SJCRH30 (cell line): ENCODE measurements around the gene CYBA. TPM values are rescaled to one million over a fixed set of nuclear protein-coding genes. Genes with fewer than 3 reads are reported as not detected.

ENCODE experiments used
- DNase-seq, 2 experiments: peaks; one replicate each; pipeline ENCODE4 v3.0.0-alpha.2; 2015 to 2020
- H3K27ac ChIP-seq: fragments of 250-450 bp; sonication (Bioruptor Pico); 2 replicates; pipeline ENCODE4 v1.5.1; 2020; ENCODE audit warnings: mild to moderate bottlenecking, moderate library complexity
- H3K27me3 ChIP-seq: fragments of 250-450 bp; sonication (Bioruptor Pico); 2 replicates; pipeline ENCODE4 v1.5.1; 2020; ENCODE audit warnings: mild to moderate bottlenecking, moderate library complexity
- H3K36me3 ChIP-seq: fragments of 250-450 bp; sonication (Bioruptor Pico); 2 replicates; pipeline ENCODE4 v1.5.1; 2020; ENCODE audit warnings: mild to moderate bottlenecking, moderate library complexity
- H3K4me1 ChIP-seq: fragments of 250-450 bp; sonication (Bioruptor Pico); 2 replicates; pipeline ENCODE4 v1.5.1; 2020; ENCODE audit warnings: mild to moderate bottlenecking, moderate library complexity
- H3K4me3 ChIP-seq: fragments of 250-450 bp; sonication (Bioruptor Pico); 2 replicates; pipeline ENCODE4 v1.5.1; 2020; ENCODE audit warnings: mild to moderate bottlenecking, moderate library complexity
- H3K9me3 ChIP-seq: fragments of 250-450 bp; sonication (Bioruptor Pico); replicated peaks from 2 replicates; pipeline ENCODE4 v1.5.1; 2020; ENCODE audit warnings: mild to moderate bottlenecking, moderate library complexity
- total RNA-seq: library from RNA; depleted of rRNA; stranded (reverse); fragments of >200 nt; shearing (Covaris generic); gene quantifications from 2 replicates; pipeline ENCODE4 v1.2.3, GENCODE V29; 2014

The CYBA gene
- total RNA-seq, 1 experiment from 2014 or later = 0.24 TPM

- Histone ChIP-seq H3K27ac (no peak overlapping the region), H3K9me3 (no peaks in the 10 kb centered on the region), H3K4me1 (peaks cover 22% of the 10 kb centered on the region), H3K27me3 (no peaks in the 10 kb centered on the region), H3K4me3 (no peak overlapping the region), H3K36me3 (no peaks in the 10 kb centered on the region)
- DNase-seq = no peak
These were observed 40.4 kb upstream of the CYBA start for GRCh38 chr16:88691129-88691813.

GRCh38 chr16:88690341-88691128, 39.7 kb upstream of the CYBA start:
- no peak overlapping the region for H3K27ac ChIP-seq
- H3K36me3 ChIP-seq = no peaks in the 10 kb centered on the region
- DNase-seq = no peak
- no peaks in the 10 kb centered on the region for H3K9me3 ChIP-seq
- H3K4me3 ChIP-seq = no peak overlapping the region
- H3K27me3 ChIP-seq = no peaks in the 10 kb centered on the region
- H3K4me1 ChIP-seq = peaks cover 22% of the 10 kb centered on the region

- H3K4me1 ChIP-seq = peaks cover 27% of the 10 kb centered on the region
- peak; percentile 46 to 51 for DNase-seq
These were observed 37.3 kb upstream of the CYBA start for GRCh38 chr16:88688013-88688778.

DNA sequence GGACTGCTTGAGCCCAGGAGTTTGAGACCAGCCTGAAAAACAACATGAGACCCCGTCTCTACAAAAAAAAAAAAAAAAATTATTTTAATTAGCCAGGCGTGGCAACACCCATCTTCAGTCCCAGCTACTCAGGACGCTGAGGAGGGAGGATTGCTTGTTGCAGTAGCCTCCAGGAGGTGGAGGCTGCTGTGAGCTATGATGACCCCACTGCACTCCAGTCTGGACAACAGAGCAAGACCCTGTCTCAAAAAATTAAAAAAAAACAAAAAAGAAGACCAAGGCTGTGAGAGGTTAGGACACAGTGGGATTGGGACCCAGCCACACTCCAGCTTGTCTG, 36.8 kb upstream of the CYBA start:
- no peak overlapping the region for H3K4me3 ChIP-seq
- H3K27ac ChIP-seq = peak overlapping the region; percentile 80; the same call in 1 of the 2 replicates
- H3K27me3 ChIP-seq = no peaks in the 10 kb centered on the region

More at GRCh38 chr16:88688013-88688778, 37.3 kb upstream of the CYBA start:
- H3K36me3 ChIP-seq = no peaks in the 10 kb centered on the region
- H3K9me3 ChIP-seq = no peaks in the 10 kb centered on the region
- no peaks in the 10 kb centered on the region for H3K27me3 ChIP-seq
- H3K27ac ChIP-seq = no peak overlapping the region
- H3K4me3 ChIP-seq = no peak overlapping the region

DNA sequence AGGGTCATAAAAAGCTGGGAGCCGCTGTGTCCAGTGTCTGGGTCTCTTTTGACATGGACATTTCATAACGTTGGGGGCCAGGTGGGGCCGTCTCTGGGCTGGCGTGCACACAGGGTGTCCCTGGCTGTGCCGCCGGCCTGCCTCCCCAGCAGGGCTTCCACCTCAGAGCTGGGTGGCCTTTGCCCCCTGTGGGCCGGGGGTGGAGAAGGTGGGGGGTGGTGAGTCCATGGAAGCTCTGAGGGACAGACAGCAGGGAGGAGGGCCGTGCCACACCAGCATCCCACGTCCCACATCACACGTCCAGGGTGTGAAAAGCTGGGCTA, 36.4 kb upstream of the CYBA start:
- Histone ChIP-seq H3K27ac (peak overlapping the region; percentile 80), H3K4me3 (no peak overlapping the region; the same call in 1 of the 2 replicates), H3K9me3 (no peaks in the 10 kb centered on the region)

More for the DNA sequence above, 36.8 kb upstream of the CYBA start:
- Histone ChIP-seq H3K9me3 (no peaks in the 10 kb centered on the region), H3K36me3 (no peaks in the 10 kb centered on the region), H3K4me1 (peaks cover 27% of the 10 kb centered on the region)
- DNase-seq = no peak

GRCh38 chr16:88686439-88687253, 35.8 kb upstream of the CYBA start, which contains the start of gene SNAI3:
SNAI3 (minus strand) TSS chr16:88686507; CDS start chr16:88686406, 101 bp downstream.
- peak within 1 kb of the TSS; percentile 51 for H3K4me3 ChIP-seq
- no peaks in the 10 kb centered on the region for H3K27me3 ChIP-seq
- H3K9me3 ChIP-seq = no peaks in the 10 kb centered on the region
- peak; percentile 82 to 85 for DNase-seq
- H3K4me1 ChIP-seq = peaks cover 27% of the 10 kb centered on the region
- peak within 1 kb of the TSS; percentile 80 for H3K27ac ChIP-seq
- no peaks in the 10 kb centered on the region for H3K36me3 ChIP-seq

More for the DNA sequence above, 36.4 kb upstream of the CYBA start:
- no peak for DNase-seq
- H3K36me3 ChIP-seq = no peaks in the 10 kb centered on the region
- no peaks in the 10 kb centered on the region for H3K27me3 ChIP-seq
- peaks cover 27% of the 10 kb centered on the region for H3K4me1 ChIP-seq

GRCh38 chr16:88686062-88686438, 35.2 kb upstream of the CYBA start:
- Histone ChIP-seq H3K27me3 (no peaks in the 10 kb centered on the region), H3K36me3 (no peaks in the 10 kb centered on the region), H3K27ac (no peak overlapping the region), H3K9me3 (no peaks in the 10 kb centered on the region), H3K4me1 (peaks cover 27% of the 10 kb centered on the region), H3K4me3 (peak overlapping the region; percentile 51)
- no peak for DNase-seq

DNA sequence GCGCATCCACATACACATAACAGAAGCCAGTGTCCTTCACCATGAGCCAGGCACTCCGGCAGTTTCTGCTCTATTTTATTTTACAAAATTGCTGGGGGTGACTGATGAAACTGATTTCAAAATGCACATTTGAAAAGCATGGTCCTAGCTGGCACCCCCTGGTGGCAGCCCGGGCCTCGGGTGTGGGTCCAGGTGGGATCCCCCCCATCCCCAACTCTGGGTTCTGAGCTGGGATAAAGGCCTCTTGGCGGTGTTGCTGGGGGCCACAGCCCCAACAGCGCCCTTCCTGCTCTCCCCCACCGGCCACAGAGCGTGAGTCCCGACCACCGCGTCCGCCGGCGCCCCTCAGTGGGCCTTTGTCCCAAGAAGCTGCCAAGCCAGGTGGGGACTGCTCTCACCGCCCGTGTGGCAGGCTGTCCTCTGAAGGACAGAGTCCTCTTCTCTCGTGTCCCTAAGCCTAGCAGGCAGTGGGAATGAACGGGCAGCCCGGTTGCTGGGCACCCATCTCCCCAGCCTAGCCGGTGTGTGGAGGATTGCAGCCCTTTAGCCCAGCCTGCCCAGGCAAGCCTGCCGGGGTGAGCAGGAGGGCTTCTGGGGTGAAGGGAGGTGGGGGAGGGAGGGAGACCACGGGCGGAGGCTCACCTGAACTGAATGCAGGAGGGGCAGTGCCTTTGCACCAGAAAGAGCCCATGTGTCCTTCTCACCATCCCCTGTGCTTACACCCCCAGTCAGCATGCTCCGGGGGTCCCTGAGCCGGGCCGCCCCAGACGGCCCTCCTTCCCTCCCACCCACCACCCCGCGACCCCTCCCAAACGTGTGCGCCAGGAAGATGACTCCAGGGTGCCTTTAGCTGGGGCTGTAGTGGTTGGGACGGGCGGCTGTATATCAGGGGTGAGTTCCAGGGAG, 34.6 kb upstream of the CYBA start:
- DNase-seq = peak in 1 of 2 experiments; percentile 24
- H3K4me3 ChIP-seq = peak overlapping the region; percentile 51
- no peaks in the 10 kb centered on the region for H3K9me3 ChIP-seq
- no peaks in the 10 kb centered on the region for H3K27me3 ChIP-seq
- no peak overlapping the region for H3K27ac ChIP-seq
- peaks cover 27% of the 10 kb centered on the region for H3K4me1 ChIP-seq
- H3K36me3 ChIP-seq = no peaks in the 10 kb centered on the region

DNA sequence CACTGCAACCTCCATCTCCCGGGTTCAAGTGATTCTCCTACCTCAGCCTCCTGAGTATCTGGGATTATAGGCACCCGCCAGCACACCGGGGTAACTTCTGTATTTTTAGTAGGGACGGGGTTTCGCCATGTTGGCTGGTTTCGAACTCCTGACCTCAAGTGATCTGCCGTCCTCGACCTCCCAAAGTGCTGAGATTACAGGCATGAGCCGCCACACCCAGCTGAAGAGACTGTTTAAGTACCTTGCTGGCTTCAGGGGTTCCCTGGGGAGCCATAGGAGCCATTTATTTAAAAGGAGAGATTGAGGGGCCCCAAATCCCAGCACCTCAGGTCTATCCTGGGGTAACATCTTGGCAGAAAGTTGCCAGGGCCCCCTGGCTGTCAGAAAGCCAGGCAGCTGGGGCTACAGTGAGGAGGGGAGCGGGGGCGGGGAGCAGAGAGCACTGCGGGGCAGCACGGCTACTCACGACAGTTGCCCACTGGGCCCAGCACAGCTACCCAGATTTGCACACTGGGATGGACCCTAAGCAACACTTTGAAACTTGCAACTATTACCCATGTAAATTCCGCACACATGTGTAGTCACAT, 33.8 kb upstream of the CYBA start:
- H3K36me3 ChIP-seq = no peaks in the 10 kb centered on the region
- H3K27me3 ChIP-seq = no peaks in the 10 kb centered on the region
- no peak for DNase-seq
- no peak overlapping the region for H3K27ac ChIP-seq
- no peak overlapping the region for H3K4me3 ChIP-seq
- no peaks in the 10 kb centered on the region for H3K9me3 ChIP-seq
- H3K4me1 ChIP-seq = peaks cover 27% of the 10 kb centered on the region

DNA sequence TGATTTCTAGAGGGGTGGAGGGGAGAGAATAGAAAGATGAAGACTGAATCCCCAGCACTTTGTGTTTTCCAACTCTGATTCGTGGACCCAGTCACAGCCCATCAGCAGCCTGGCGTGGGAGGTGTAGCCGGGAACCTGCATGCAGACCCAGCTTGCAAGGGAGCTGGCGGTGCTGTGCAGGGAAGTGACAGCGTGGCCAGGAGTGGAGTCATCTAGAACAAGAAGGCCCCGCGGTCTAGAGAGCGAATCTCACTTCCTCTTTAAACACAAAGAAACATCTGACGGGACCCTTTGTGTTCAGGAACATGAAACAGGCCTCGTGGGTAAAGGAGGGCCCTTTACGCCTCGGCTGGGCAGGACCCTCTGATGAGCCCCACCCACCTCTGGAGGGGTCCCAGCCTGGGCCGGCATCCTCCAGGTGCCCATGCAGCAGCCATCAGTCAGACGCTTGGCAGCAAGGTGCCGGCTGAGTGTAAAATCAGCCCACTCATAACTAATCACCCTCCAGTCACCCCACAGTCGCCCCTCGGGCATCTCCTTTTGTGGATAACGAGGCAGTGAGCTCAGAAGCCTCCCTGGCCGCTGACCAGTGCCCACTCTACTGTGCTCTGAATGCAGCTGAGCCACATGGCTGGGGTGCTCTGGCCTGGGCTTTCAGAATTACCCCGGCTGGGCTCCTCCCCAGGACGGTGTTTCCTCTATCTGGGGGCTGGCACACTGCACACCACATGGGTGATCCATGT, 31.0 kb upstream of the CYBA start:
- Histone ChIP-seq H3K27me3 (no peaks in the 10 kb centered on the region), H3K4me1 (peaks cover 7% of the 10 kb centered on the region), H3K9me3 (no peaks in the 10 kb centered on the region), H3K27ac (no peak overlapping the region), H3K4me3 (no peak overlapping the region), H3K36me3 (no peaks in the 10 kb centered on the region)
- DNase-seq = no peak

DNA sequence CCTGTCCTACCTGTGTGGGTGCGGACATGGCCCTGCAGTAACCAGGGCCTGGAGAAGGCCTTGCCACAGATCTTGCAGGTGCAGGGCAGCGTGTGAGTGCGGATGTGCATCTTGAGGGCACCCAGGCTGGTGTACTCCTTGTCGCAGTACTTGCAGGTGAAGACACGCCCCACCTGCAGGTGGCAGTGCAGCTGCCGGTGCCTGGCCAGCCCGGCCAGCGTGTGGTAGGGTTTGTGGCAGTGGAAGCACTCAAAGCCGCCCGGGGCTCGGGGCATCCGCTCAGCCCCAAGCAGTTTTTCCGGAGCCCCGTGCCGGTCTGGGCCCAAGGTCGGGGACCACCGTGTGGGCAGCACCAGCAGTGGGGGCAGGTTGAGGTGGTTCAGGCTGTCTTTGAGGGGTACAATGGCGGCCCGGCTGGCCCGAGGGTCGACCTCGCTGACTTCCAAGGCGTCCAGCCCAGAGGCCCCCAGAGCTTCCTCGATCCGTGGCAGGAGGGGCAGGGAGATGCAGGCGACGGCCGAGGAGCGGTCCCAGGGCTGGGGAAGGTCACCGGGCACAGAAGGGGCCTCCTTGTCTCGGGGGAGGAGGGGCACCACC, 30.3 kb upstream of the CYBA start:
- Histone ChIP-seq H3K4me1 (peaks cover 5% of the 10 kb centered on the region; the same call in 1 of the 2 replicates), H3K9me3 (no peaks in the 10 kb centered on the region), H3K27ac (no peak overlapping the region), H3K4me3 (no peak overlapping the region), H3K27me3 (no peaks in the 10 kb centered on the region), H3K36me3 (no peaks in the 10 kb centered on the region)
- DNase-seq = no peak

- peaks cover 5% of the 10 kb centered on the region; the same call in 1 of the 2 replicates for H3K4me1 ChIP-seq
- no peaks in the 10 kb centered on the region for H3K9me3 ChIP-seq
- no peak for DNase-seq
- H3K27ac ChIP-seq = no peak overlapping the region
- no peaks in the 10 kb centered on the region for H3K27me3 ChIP-seq
- no peaks in the 10 kb centered on the region for H3K36me3 ChIP-seq
- no peak overlapping the region for H3K4me3 ChIP-seq
These were observed 29.8 kb upstream of the CYBA start for GRCh38 chr16:88680554-88681083.
